Measurements from ENCODE around the gene RBM18.

RBM18 gene

GRCh38 chr9:122252796-122253195 is 11.8 kb downstream of the RBM18 start:
- POLR2A ChIA-PET (ENCODE audit: low non-redundant PET): no interaction called here
- no peak for TF ChIP-seq CTCF (conservative IDR thresholded peaks at IDR 0.05; ENCODE audit: low read depth)
- no peak overlapping the region for H3K27ac ChIP-seq
- CTCF ChIA-PET: no interaction called here
- no peak for DNase-seq (ENCODE audit: low spot score)

DNA sequence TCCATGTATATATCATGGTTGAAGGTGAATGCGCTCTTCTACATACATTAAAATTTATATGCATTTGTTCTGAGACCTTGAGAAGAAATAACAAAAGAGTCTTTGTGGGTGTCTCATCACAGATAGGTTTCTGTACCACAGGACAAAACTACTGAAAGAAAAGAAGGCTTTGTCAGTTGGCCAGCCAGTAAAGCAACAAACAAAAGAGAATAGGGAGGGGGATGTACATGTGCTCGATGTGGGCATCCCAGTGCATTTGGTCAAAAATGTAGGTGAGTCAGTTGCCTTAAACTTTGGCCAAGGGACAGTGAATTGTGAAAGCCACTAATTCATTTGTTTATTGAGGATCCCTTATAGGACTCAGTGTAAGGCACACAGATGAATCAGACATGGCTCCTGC is 13.3 kb downstream of the RBM18 start:
- no peak overlapping the region for H3K27ac ChIP-seq
- no peak for DNase-seq (ENCODE audit: low spot score)
- CTCF ChIA-PET: interaction anchor here (0.5 to 0.7 kb wide), 2 partner anchors 25 to 781 kb away, joined by 3 to 4 read pairs; no protein-coding TSS in a partner anchor
- POLR2A ChIA-PET (ENCODE audit: low non-redundant PET): no interaction called here
- TF ChIP-seq CTCF (conservative IDR thresholded peaks at IDR 0.05; ENCODE audit: low read depth): no peak

GRCh38 chr9:122248448-122248865 is 16.2 kb downstream of the RBM18 start:
- CTCF ChIA-PET: no interaction called here
- peak overlapping the region; percentile 91; the same call in 1 of the 2 replicates for H3K27ac ChIP-seq
- POLR2A ChIA-PET (ENCODE audit: low non-redundant PET): no interaction called here
- DNase-seq (ENCODE audit: low spot score): peak; percentile 93
- TF ChIP-seq CTCF (conservative IDR thresholded peaks at IDR 0.05; ENCODE audit: low read depth): no peak

DNA sequence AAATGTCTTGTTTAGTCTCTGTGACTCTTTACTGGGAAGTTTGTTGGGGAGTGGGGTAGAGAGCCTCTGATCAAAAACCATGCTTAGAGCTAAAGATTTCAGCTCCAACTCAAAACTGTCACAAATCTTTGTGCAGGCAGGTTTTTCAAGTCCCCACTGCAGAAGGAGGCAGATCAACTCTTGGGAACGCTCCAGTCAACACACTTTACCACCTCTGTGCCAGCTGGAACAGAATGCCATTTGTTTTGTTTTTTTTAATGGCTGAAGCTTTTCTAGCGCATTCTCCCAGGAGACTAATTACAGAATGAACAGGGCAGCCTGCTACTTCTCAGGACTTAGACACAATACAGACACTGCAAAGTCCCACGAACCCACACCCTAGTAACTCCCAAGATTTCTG is 18.0 kb downstream of the RBM18 start:
- H3K27ac ChIP-seq: no peak overlapping the region
- CTCF ChIA-PET: interaction anchor here (1.1 kb wide), 1 partner anchor 16 kb away, joined by 4 read pairs; no protein-coding TSS in a partner anchor
- POLR2A ChIA-PET (ENCODE audit: low non-redundant PET): no interaction called here

DNA sequence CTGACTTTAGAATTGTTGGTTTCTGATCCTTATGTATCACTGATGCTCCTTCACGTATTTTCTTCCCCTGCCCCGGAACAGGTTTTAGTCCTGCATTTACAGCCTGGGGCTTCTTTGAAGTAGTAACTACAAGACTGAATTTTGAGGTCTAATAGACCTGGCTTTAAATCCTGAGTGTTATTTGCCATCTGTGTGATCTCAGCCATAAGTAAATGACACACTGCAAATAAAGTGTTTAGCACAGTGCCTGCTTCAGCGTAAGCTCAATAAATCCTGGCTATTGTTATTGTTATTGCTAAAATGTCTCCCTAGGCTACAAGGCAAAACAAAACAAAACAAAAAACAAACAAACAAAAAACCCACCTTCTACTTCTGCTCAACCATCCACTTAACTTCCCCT is 20.3 kb downstream of the RBM18 start:
- no peak for DNase-seq (ENCODE audit: low spot score)
- POLR2A ChIA-PET (ENCODE audit: low non-redundant PET): no interaction called here
- no peak for TF ChIP-seq CTCF (conservative IDR thresholded peaks at IDR 0.05; ENCODE audit: low read depth)
- CTCF ChIA-PET: no interaction called here
- H3K27ac ChIP-seq: no peak overlapping the region

More for the DNA sequence above, 18.0 kb downstream of the RBM18 start:
- DNase-seq (ENCODE audit: low spot score): no peak
- TF ChIP-seq CTCF (conservative IDR thresholded peaks at IDR 0.05; ENCODE audit: low read depth): no peak

GRCh38 chr9:122239722-122240121 is 24.9 kb downstream of the RBM18 start:
- no peak for DNase-seq (ENCODE audit: low spot score)
- no peak for TF ChIP-seq CTCF (conservative IDR thresholded peaks at IDR 0.05; ENCODE audit: low read depth)
- POLR2A ChIA-PET (ENCODE audit: low non-redundant PET): no interaction called here
- CTCF ChIA-PET: no interaction called here
- H3K27ac ChIP-seq: no peak overlapping the region

DNA sequence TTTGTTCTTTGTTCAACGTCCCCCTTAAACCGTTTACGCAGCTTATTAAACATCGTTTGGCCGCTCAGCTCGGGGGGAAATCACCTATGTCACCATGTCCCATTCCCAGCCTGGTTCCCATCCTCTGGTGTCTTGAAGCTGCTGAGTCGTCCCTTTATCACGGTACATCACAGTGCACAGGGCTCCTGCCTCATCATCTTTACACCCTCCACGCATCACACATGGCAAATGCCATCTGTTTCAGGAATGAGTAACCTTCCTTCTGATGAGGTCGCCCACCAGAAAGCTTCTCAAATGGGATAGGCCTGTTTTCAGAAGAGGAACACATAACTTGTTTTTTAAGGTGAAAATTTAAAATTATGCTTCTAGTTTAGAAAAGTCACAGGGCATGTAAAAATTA is 28.0 kb downstream of the RBM18 start:
- POLR2A ChIA-PET (ENCODE audit: low non-redundant PET): no interaction called here
- no peak for DNase-seq (ENCODE audit: low spot score)
- CTCF ChIA-PET: interaction anchor here (0.6 kb wide), 1 partner anchor 144 kb away, joined by 3 read pairs; no protein-coding TSS in a partner anchor
- no peak overlapping the region for H3K27ac ChIP-seq
- no peak for TF ChIP-seq CTCF (conservative IDR thresholded peaks at IDR 0.05; ENCODE audit: low read depth)

Measured in RWPE1 (cell line).